Measurements from ENCODE around the gene PARD6G. TPM values are rescaled to one million over a fixed set of nuclear protein-coding genes. Genes with fewer than 3 reads are reported as not detected.
A peak's percentile ranks its signal among the peaks of the same experiment; 100 is the strongest.

Gene PARD6G
- total RNA-seq, 6 donors from 2014 or later: 1.4 to 6.1 (median 3.5) TPM

DNA sequence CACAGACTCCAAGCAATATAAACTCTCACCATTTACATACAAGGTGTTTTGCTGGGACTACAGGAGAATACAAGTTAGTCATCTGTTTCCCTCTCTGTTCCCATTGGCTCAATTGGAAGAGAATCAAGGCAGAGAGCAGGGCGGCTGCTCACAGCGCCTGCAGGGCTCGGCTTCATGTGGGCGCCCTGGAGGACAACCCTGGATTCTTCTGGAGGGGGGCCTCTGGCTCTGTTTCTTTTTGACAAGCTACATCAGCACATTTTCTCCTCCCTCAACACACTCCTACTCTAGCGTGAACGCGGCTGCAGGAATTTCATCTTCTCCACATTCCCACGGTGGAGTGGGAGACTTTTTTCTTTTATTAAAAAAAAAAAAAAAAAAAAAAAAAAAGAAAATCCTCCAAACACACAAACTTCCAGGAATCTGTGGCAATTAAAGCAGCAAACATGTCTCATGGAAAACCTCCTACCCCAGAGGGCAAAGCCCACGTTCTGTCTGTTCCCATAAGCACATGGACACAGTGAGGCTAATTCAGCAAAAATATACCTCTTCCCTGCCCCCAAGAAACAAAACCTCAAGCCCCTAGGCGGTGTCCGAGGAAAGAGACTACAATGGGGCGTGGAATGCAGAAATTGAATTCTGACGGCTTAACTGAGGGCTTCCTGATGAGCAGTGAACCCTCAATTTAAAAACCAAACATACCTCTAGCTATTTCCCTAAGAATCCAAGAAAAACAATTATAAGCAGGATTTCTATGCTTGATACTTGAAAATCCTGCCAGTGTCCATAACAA lies 50.6 kb downstream of the PARD6G start:
- Histone ChIP-seq H3K27me3 (no peaks in the 10 kb centered on the region), H3K4me1 (peaks cover 0 to 4% (median 2%) of the 10 kb centered on the region in 4 donors), H3K4me3 (no peak overlapping the region), H3K9me3 (no peaks in the 10 kb centered on the region), H3K36me3 (no peaks in the 10 kb centered on the region), H3K27ac (no peak overlapping the region)
- DNase-seq (peak in 1 of 2 donors; percentile 35), ATAC-seq (ENCODE audit: low FRiP score in 2 of 2) (peak in 1 of 2 donors; percentile 52)
- 63 to 64% methylated on average over 13 of the region's 13 CpGs for WGBS, 2 donors
- TF ChIP-seq CTCF (IDR thresholded peaks at IDR 0.05) (no peak), POLR2AphosphoS5 (IDR thresholded peaks at IDR 0.05) (no peak), POLR2A (IDR thresholded peaks at IDR 0.05) (no peak), EP300 (IDR thresholded peaks at IDR 0.05) (no peak)

- DNase-seq: no peak
- no peak overlapping the region for H3K4me3 ChIP-seq
- TF ChIP-seq EP300 (IDR thresholded peaks at IDR 0.05) (no peak), POLR2A (IDR thresholded peaks at IDR 0.05) (no peak), CTCF (IDR thresholded peaks at IDR 0.05) (no peak), POLR2AphosphoS5 (IDR thresholded peaks at IDR 0.05) (no peak)
- H3K36me3 ChIP-seq: no peaks in the 10 kb centered on the region
- no peak for ATAC-seq (ENCODE audit: low FRiP score in 2 of 2)
- peaks cover 0 to 4% (median 2%) of the 10 kb centered on the region in 4 donors for H3K4me1 ChIP-seq
- H3K9me3 ChIP-seq: no peaks in the 10 kb centered on the region
- 73 to 79% methylated on average over 14 to 15 of the region's 15 CpGs for WGBS, 2 donors
- H3K27ac ChIP-seq: no peak overlapping the region
- no peaks in the 10 kb centered on the region for H3K27me3 ChIP-seq
Observed at GRCh38 chr18:80194874-80195570, 52.3 kb downstream of the PARD6G start.

DNA sequence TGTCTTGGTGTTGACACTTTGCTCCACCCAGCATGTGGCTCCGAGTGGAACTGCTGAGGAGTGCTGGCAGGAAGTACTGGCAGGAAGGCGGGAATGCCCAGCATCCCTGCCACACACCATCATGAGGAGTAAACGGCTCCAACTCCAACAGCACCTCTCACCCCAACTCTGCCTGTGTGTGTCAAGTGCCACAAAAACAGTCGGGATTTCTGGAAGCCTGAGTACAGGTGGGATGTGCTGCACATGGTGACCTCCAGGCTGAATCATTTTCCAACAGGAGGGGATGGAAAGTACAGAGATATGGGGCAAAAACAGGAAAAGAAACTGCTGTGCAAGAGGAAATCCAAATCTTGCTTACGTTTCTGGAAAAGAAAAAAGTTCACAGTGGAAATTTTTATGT lies 53.6 kb downstream of the PARD6G start:
- no peak for DNase-seq
- no peak for TF ChIP-seq POLR2A (IDR thresholded peaks at IDR 0.05)
- TF ChIP-seq EP300 (IDR thresholded peaks at IDR 0.05): no peak
- TF ChIP-seq CTCF (IDR thresholded peaks at IDR 0.05): no peak
- no peak for TF ChIP-seq POLR2AphosphoS5 (IDR thresholded peaks at IDR 0.05)
- WGBS, 2 donors: 41 to 58% methylated on average over 5 of the region's 5 CpGs
- H3K27me3 ChIP-seq: no peaks in the 10 kb centered on the region
- ATAC-seq (ENCODE audit: low FRiP score in 2 of 2): no peak
- no peaks in the 10 kb centered on the region for H3K36me3 ChIP-seq
- H3K4me3 ChIP-seq: no peak overlapping the region
- no peaks in the 10 kb centered on the region for H3K9me3 ChIP-seq
- peaks cover 0 to 4% (median 2%) of the 10 kb centered on the region in 4 donors for H3K4me1 ChIP-seq
- H3K27ac ChIP-seq: no peak overlapping the region

GRCh38 chr18:80192653-80193385 lies 54.5 kb downstream of the PARD6G start:
- Histone ChIP-seq H3K27ac (no peak overlapping the region), H3K4me1 (peaks cover 0 to 4% (median 2%) of the 10 kb centered on the region in 4 donors), H3K36me3 (no peaks in the 10 kb centered on the region), H3K27me3 (no peaks in the 10 kb centered on the region), H3K9me3 (no peaks in the 10 kb centered on the region), H3K4me3 (no peak overlapping the region)
- DNase-seq (peak in 1 of 2 donors; percentile 53), ATAC-seq (ENCODE audit: low FRiP score in 2 of 2) (no peak)
- WGBS, 2 donors: 91 to 93% methylated on average over 4 to 11 of the region's 11 CpGs
- TF ChIP-seq EP300 (IDR thresholded peaks at IDR 0.05): no peak
- no peak for TF ChIP-seq CTCF (IDR thresholded peaks at IDR 0.05)
- no peak for TF ChIP-seq POLR2AphosphoS5 (IDR thresholded peaks at IDR 0.05)
- TF ChIP-seq POLR2A (IDR thresholded peaks at IDR 0.05): no peak

All from upper lobe of left lung (tissue), 6 donors.